ENCODE measurements around the gene GPR12.

DNA sequence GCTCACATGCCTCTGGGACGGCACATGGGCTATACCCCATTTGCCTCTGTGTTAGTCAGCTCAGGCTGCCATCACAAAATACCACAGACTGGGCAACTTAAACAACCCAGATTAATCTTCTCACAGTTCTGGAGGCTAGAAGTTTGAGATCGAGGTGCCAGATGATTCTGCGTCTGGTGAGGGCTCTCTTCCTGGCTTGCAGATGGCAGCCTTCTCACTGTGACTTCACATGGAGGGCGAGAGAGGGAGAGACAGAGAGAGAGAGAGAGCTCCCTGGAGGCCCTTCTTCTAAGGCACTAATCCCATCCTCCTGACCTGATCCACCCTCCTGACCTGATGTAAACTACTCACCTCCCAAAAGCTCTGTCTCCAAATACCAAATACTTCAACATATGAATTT lies 55.0 kb downstream of the GPR12 start:
- TF ChIP-seq, protein P1, sequence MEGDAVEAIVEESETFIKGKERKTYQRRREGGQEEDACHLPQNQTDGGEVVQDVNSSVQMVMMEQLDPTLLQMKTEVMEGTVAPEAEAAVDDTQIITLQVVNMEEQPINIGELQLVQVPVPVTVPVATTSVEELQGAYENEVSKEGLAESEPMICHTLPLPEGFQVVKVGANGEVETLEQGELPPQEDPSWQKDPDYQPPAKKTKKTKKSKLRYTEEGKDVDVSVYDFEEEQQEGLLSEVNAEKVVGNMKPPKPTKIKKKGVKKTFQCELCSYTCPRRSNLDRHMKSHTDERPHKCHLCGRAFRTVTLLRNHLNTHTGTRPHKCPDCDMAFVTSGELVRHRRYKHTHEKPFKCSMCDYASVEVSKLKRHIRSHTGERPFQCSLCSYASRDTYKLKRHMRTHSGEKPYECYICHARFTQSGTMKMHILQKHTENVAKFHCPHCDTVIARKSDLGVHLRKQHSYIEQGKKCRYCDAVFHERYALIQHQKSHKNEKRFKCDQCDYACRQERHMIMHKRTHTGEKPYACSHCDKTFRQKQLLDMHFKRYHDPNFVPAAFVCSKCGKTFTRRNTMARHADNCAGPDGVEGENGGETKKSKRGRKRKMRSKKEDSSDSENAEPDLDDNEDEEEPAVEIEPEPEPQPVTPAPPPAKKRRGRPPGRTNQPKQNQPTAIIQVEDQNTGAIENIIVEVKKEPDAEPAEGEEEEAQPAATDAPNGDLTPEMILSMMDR (IDR thresholded peaks at IDR 0.05; ENCODE audit: low read depth, low read length, poor library complexity, severe bottlenecking), result no peak
- no peak for TF ChIP-seq EZH2phosphoT487 (IDR thresholded peaks at IDR 0.05; ENCODE audit: borderline replicate concordance, low read length)

All from DOHH2 (cell line).